Liver (tissue), 9 donors: ENCODE results near the gene SP140. TPM values are rescaled to one million over a fixed set of nuclear protein-coding genes. Genes with fewer than 3 reads are reported as not detected.

ENCODE experiments used
- DNase-seq: peaks from one replicate; pipeline ENCODE4 v3.0.0-alpha.2; 2017; ENCODE audit warnings: low spot score
- H3K27ac ChIP-seq, 2 donors: one replicate each; pipeline ENCODE4 v1.7.0; 2013; ENCODE audit warnings: inconsistent platforms in 2 of 2, low read length in 2 of 2, control low read depth in 1 of 2, low read depth in 1 of 2, mild to moderate bottlenecking in 1 of 2
- H3K27me3 ChIP-seq, 4 donors: one replicate each; pipeline versions ENCODE4 v1.6.1 to v1.7.0; 2013; ENCODE audit warnings: low read length in 3 of 4, inconsistent platforms in 1 of 4, mild to moderate bottlenecking in 1 of 4, moderate library complexity in 1 of 4; ENCODE audit not compliant: control insufficient read depth in 4 of 4, insufficient read depth in 4 of 4
- H3K36me3 ChIP-seq, 4 donors: one replicate each; pipeline versions ENCODE4 v1.6.1 to v1.7.0; 2013; ENCODE audit warnings: low read length in 3 of 4, mild to moderate bottlenecking in 3 of 4, low read depth in 1 of 4, moderate library complexity in 1 of 4; ENCODE audit not compliant: control insufficient read depth in 4 of 4, insufficient read depth in 3 of 4
- H3K4me1 ChIP-seq, 4 donors: one replicate each; pipeline versions ENCODE4 v1.6.1 to v1.7.0; 2013; ENCODE audit warnings: low read length in 3 of 4, mild to moderate bottlenecking in 3 of 4, moderate library complexity in 1 of 4; ENCODE audit not compliant: control insufficient read depth in 4 of 4, insufficient read depth in 4 of 4
- H3K4me3 ChIP-seq, 3 donors: one replicate each; pipeline versions ENCODE4 v1.6.1 to v1.7.0; 2013; ENCODE audit warnings: low read length in 3 of 3, control low read depth in 1 of 3, low read depth in 1 of 3, mild to moderate bottlenecking in 1 of 3
- H3K9ac ChIP-seq, 2 donors: one replicate each; pipeline ENCODE4 v1.7.0; 2013; ENCODE audit warnings: low read length in 2 of 2, mild to moderate bottlenecking in 2 of 2, moderate library complexity in 2 of 2, control low read depth in 1 of 2, low read depth in 1 of 2
- H3K9me3 ChIP-seq, 4 donors: one replicate each; pipeline versions ENCODE4 v1.6.1 to v1.7.0; 2013; ENCODE audit warnings: low read length in 3 of 4; ENCODE audit not compliant: control insufficient read depth in 4 of 4
- ATF3 ChIP-seq: IDR thresholded peaks from 2 replicates; pipeline ENCODE4 v1.6.1; 2016; ENCODE audit warnings: antibody characterized with exemption
- CTCF ChIP-seq: fragments of 150-350 bp; IDR thresholded peaks from 2 replicates; pipeline ENCODE4 v1.5.1; 2017; ENCODE audit warnings: improper control_type of control experiment, low read depth, low read length; ENCODE audit not compliant: missing input control
- FOXA1 ChIP-seq: IDR thresholded peaks from 2 replicates; pipeline ENCODE4 v1.6.1; 2016; ENCODE audit warnings: antibody characterized with exemption
- FOXA2 ChIP-seq: IDR thresholded peaks from 2 replicates; pipeline ENCODE4 v1.6.1; 2016; ENCODE audit warnings: antibody characterized with exemption
- GABPA ChIP-seq, 2 donors: IDR thresholded peaks in 1 of 2; conservative IDR thresholded peaks in 1 of 2; 2 replicates each; pipeline ENCODE4 v1.6.1; 2016; ENCODE audit warnings: antibody characterized with exemption in 2 of 2, mild to moderate bottlenecking in 1 of 2, moderate library complexity in 1 of 2
- HNF4A ChIP-seq, 2 donors: conservative IDR thresholded peaks; 2 replicates each; pipeline ENCODE4 v1.6.1; 2016; ENCODE audit warnings: antibody characterized with exemption in 2 of 2, mild to moderate bottlenecking in 2 of 2
- HNF4G ChIP-seq: IDR thresholded peaks from 2 replicates; pipeline ENCODE4 v1.6.1; 2016; ENCODE audit warnings: antibody characterized with exemption
- JUND ChIP-seq, 2 donors: IDR thresholded peaks; 2 replicates each; pipeline ENCODE4 v1.6.1; 2016; ENCODE audit warnings: antibody characterized with exemption in 2 of 2
- NR2F2 ChIP-seq: IDR thresholded peaks from 2 replicates; pipeline ENCODE4 v1.6.1; 2016; ENCODE audit warnings: antibody characterized with exemption
- RAD21 ChIP-seq, 2 donors: IDR thresholded peaks; 2 replicates each; pipeline ENCODE4 v1.6.1; 2016; ENCODE audit warnings: antibody characterized with exemption in 2 of 2, mild to moderate bottlenecking in 2 of 2
- REST ChIP-seq: IDR thresholded peaks from 2 replicates; pipeline ENCODE4 v1.6.1; 2016; ENCODE audit warnings: antibody characterized with exemption, mild to moderate bottlenecking
- RXRA ChIP-seq, 2 donors: IDR thresholded peaks; 2 replicates each; pipeline ENCODE4 v1.6.1; 2017 to 2018; ENCODE audit warnings: antibody characterized with exemption in 2 of 2, mild to moderate bottlenecking in 1 of 2
- SP1 ChIP-seq: IDR thresholded peaks from 2 replicates; pipeline ENCODE4 v1.6.1; 2018; ENCODE audit warnings: antibody characterized with exemption, mild to moderate bottlenecking
- TAF1 ChIP-seq: conservative IDR thresholded peaks from 2 replicates; pipeline ENCODE4 v1.6.1; 2016; ENCODE audit warnings: antibody characterized with exemption, mild to moderate bottlenecking
- YY1 ChIP-seq: IDR thresholded peaks from 2 replicates; pipeline ENCODE4 v1.6.1; 2016; ENCODE audit warnings: antibody characterized with exemption, mild to moderate bottlenecking
- ZBTB33 ChIP-seq: IDR thresholded peaks from 2 replicates; pipeline ENCODE4 v1.6.1; 2016; ENCODE audit warnings: antibody characterized with exemption
- WGBS: extraction: QIAGEN DNeasy Blood & Tissue Kit; methylation state at CpG from one replicate; pipeline ENCODE4 v1.1.7; 2013; 5-methylcytosine and 5-hydroxymethylcytosine counted together
- polyA plus RNA-seq, 2 donors: library from polyadenylated mRNA; stranded (reverse) in 1 of 2; unstranded in 1 of 2; fragments of 200-250 nt in 1 of 2; fragments of >200 nt in 1 of 2; fragmentation: Nextera tagmentation in 1 of 2; extraction: Ambion mirVana in 1 of 2; gene quantifications; one replicate each; pipeline versions ENCODE4 v1.2.1 to v1.2.3, GENCODE V29; 2013 to 2015
- total RNA-seq, 2 donors: library from RNA; depleted of rRNA; stranded (reverse); fragments of >200 nt; gene quantifications; one replicate each; pipeline ENCODE4 v1.2.3, GENCODE V29; 2014
- donor health status: healthy.
- donor health status: healthy.
- donor health status: healthy.
- donor health status: healthy.
- donor health status: healthy.

The SP140 gene
- total and polyA plus RNA-seq, 4 donors, result 0.40 to 1.8 (median 0.77) TPM

- DNase-seq, result no peak
- Histone ChIP-seq H3K27me3 (no peaks in the 10 kb centered on the region), H3K9me3 (no peaks in the 10 kb centered on the region), H3K36me3 (no peaks in the 10 kb centered on the region), H3K9ac (no peak overlapping the region), H3K4me1 (no peaks in the 10 kb centered on the region), H3K27ac (no peak overlapping the region), H3K4me3 (no peak overlapping the region)
- TF ChIP-seq RAD21 (IDR thresholded peaks at IDR 0.05) (no peak), RXRA (IDR thresholded peaks at IDR 0.05) (no peak), ZBTB33 (no peak), GABPA (IDR thresholded peaks at IDR 0.05 in 1 of 2, conservative IDR thresholded peaks at IDR 0.05 in 1 of 2) (no peak), HNF4A (conservative IDR thresholded peaks at IDR 0.05) (no peak), TAF1 (no peak), FOXA2 (no peak), CTCF (no peak), SP1 (no peak), HNF4G (no peak), REST (no peak), YY1 (no peak), JUND (IDR thresholded peaks at IDR 0.05) (no peak)
- WGBS, result 87% methylated on average over 4 of the region's 4 CpGs
Measured at GRCh38 chr2:230254152-230254881, 28.8 kb downstream of the SP140 start.

- WGBS, result 87% methylated on average over 3 of the region's 3 CpGs
- Histone ChIP-seq H3K36me3 (no peaks in the 10 kb centered on the region), H3K9ac (no peak overlapping the region), H3K4me1 (no peaks in the 10 kb centered on the region), H3K27me3 (no peaks in the 10 kb centered on the region), H3K27ac (no peak overlapping the region), H3K4me3 (no peak overlapping the region), H3K9me3 (no peaks in the 10 kb centered on the region)
- no peak for DNase-seq
- no peak for TF ChIP-seq CTCF
- no peak for TF ChIP-seq FOXA1
- no peak for TF ChIP-seq RAD21 (IDR thresholded peaks at IDR 0.05)
- no peak for TF ChIP-seq NR2F2
- TF ChIP-seq HNF4G, result no peak
- no peak for TF ChIP-seq ATF3
- no peak for TF ChIP-seq REST
Measured at GRCh38 chr2:230256733-230257332, 31.3 kb downstream of the SP140 start.
